Stomach smooth muscle (tissue), 2 donors: ENCODE measurements around the gene DPYD.

Source experiments
- H3K27ac ChIP-seq: one replicate; pipeline ENCODE4 v1.7.0; 2013; ENCODE audit warnings: mild to moderate bottlenecking, low read length, inconsistent platforms
- H3K27me3 ChIP-seq, 2 donors: one replicate each; pipeline ENCODE4 v1.7.0; 2013; ENCODE audit warnings: low read length in 2 of 2; ENCODE audit not compliant: insufficient read depth in 2 of 2, control insufficient read depth in 1 of 2
- H3K36me3 ChIP-seq, 2 donors: one replicate each; pipeline ENCODE4 v1.7.0; 2013; ENCODE audit warnings: low read length in 2 of 2; ENCODE audit not compliant: control insufficient read depth in 2 of 2, insufficient read depth in 2 of 2
- H3K4me1 ChIP-seq: one replicate; pipeline ENCODE4 v1.7.0; 2013; ENCODE audit warnings: low read length; ENCODE audit not compliant: control insufficient read depth, insufficient read depth
- H3K4me3 ChIP-seq, 2 donors: one replicate each; pipeline ENCODE4 v1.7.0; 2013; ENCODE audit warnings: low read length in 2 of 2
- H3K9ac ChIP-seq, 2 donors: one replicate each; pipeline ENCODE4 v1.7.0; 2013; ENCODE audit warnings: low read length in 2 of 2, mild to moderate bottlenecking in 1 of 2
- H3K9me3 ChIP-seq, 2 donors: one replicate each; pipeline ENCODE4 v1.7.0; 2013; ENCODE audit warnings: low read length in 2 of 2; ENCODE audit not compliant: control insufficient read depth in 2 of 2
- donor health status: healthy.
- donor health status: Pancreatic carcinoma.

DPYD gene

GRCh38 chr1:97812076-97812475 lies 108.8 kb downstream of the DPYD start:
- H3K27me3 ChIP-seq = no peaks in the 10 kb centered on the region
- H3K36me3 ChIP-seq = no peaks in the 10 kb centered on the region
- no peak overlapping the region for H3K4me3 ChIP-seq
- no peak overlapping the region for H3K9ac ChIP-seq
- no peaks in the 10 kb centered on the region for H3K4me1 ChIP-seq
- H3K27ac ChIP-seq = no peak overlapping the region
- no peaks in the 10 kb centered on the region for H3K9me3 ChIP-seq

DNA sequence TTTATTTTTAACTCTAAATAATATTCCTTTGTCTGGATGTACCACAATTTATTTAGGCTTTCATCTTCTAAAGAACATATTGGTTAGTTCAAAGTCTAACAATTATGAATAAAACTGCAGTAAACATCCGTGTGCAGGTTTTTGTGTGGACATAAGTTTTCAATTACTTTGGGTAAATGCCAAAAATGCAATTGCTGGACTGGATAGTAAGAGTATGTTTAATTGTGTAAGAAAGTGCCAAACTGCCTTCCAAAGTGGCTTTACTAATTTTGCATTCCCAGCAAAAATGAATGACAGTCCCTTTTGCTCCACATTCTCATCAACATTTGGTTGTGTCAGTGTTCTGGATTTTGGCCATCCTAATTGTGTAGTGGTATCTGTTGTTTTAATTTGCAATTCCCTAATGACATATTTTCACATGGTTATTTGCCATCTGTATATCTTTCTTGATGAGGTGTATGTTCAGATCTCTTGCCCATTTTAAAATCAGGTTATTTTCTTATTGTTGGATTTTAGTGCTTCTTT lies 113.8 kb downstream of the DPYD start:
- H3K36me3 ChIP-seq = no peaks in the 10 kb centered on the region
- no peaks in the 10 kb centered on the region for H3K4me1 ChIP-seq

GRCh38 chr1:97806326-97806725 lies 114.5 kb downstream of the DPYD start:
- Histone ChIP-seq H3K4me3 (no peak overlapping the region), H3K9me3 (no peaks in the 10 kb centered on the region), H3K9ac (no peak overlapping the region), H3K27me3 (no peaks in the 10 kb centered on the region), H3K27ac (no peak overlapping the region), H3K4me1 (no peaks in the 10 kb centered on the region), H3K36me3 (no peaks in the 10 kb centered on the region)

More for the DNA sequence above, 113.8 kb downstream of the DPYD start:
- no peak overlapping the region for H3K27ac ChIP-seq
- H3K27me3 ChIP-seq = no peaks in the 10 kb centered on the region
- no peak overlapping the region for H3K9ac ChIP-seq
- no peak overlapping the region for H3K4me3 ChIP-seq
- no peaks in the 10 kb centered on the region for H3K9me3 ChIP-seq

GRCh38 chr1:97805093-97805492 lies 115.7 kb downstream of the DPYD start:
- Histone ChIP-seq H3K9me3 (no peaks in the 10 kb centered on the region), H3K36me3 (no peaks in the 10 kb centered on the region), H3K9ac (no peak overlapping the region), H3K27me3 (no peaks in the 10 kb centered on the region), H3K4me1 (no peaks in the 10 kb centered on the region), H3K4me3 (no peak overlapping the region), H3K27ac (no peak overlapping the region)

DNA sequence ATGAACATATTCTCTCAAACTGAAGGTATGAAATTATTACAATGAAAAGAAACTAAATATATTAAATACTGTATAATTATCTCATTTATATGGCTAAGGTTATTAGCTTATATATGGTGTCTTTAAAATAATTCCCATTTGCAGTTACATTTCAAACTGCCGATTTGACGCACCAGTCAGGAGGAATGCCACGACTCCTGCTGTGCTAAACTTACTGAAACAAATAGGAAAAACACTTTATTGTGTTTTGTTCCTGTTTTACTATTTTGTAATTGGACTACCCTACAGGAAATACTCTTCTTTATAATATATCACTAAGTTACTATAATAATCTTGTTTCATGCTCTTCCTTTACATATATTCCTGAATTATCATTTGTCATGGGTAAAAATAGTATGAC lies 117.8 kb downstream of the DPYD start:
- Histone ChIP-seq H3K9ac (no peak overlapping the region), H3K36me3 (no peaks in the 10 kb centered on the region), H3K27ac (no peak overlapping the region), H3K27me3 (no peaks in the 10 kb centered on the region), H3K4me3 (no peak overlapping the region), H3K9me3 (no peaks in the 10 kb centered on the region), H3K4me1 (no peaks in the 10 kb centered on the region)

DNA sequence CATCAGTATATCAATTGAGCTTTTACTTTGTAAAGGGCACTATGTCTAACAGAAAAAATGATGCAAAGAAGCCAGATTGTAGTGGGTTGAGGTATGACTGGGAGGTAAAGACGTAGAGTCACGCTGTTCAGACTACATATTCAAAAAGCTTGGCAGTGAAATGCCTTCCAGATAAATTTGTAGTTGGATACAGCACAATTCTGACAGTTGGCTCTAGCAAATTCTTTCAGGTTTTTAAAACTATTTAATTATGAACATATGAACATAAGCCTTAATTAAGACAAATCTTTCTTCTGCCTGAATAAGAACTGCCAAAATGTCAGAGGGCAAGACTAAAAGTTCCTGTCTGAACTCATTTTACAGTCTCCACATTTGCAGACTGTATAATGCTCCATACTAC lies 118.8 kb downstream of the DPYD start:
- H3K9me3 ChIP-seq = no peaks in the 10 kb centered on the region
- no peak overlapping the region for H3K27ac ChIP-seq
- H3K4me1 ChIP-seq = no peaks in the 10 kb centered on the region
- H3K4me3 ChIP-seq = no peak overlapping the region
- no peaks in the 10 kb centered on the region for H3K27me3 ChIP-seq
- H3K36me3 ChIP-seq = no peaks in the 10 kb centered on the region
- no peak overlapping the region for H3K9ac ChIP-seq

GRCh38 chr1:97797403-97798183 lies 123.2 kb downstream of the DPYD start:
- no peaks in the 10 kb centered on the region for H3K36me3 ChIP-seq
- no peak overlapping the region for H3K9ac ChIP-seq
- H3K27ac ChIP-seq = no peak overlapping the region
- peak overlapping the region in 1 of 2 donors; percentile 32 for H3K4me3 ChIP-seq
- H3K4me1 ChIP-seq = no peaks in the 10 kb centered on the region
- H3K27me3 ChIP-seq = no peaks in the 10 kb centered on the region
- H3K9me3 ChIP-seq = no peaks in the 10 kb centered on the region

- H3K9ac ChIP-seq = no peak overlapping the region
- no peaks in the 10 kb centered on the region for H3K27me3 ChIP-seq
- no peak overlapping the region for H3K27ac ChIP-seq
Observed at GRCh38 chr1:97796711-97797110, 124.1 kb downstream of the DPYD start.

GRCh38 chr1:97792655-97793054 lies 128.2 kb downstream of the DPYD start:
- Histone ChIP-seq H3K4me3 (no peak overlapping the region), H3K27ac (no peak overlapping the region), H3K9me3 (no peaks in the 10 kb centered on the region), H3K9ac (no peak overlapping the region), H3K4me1 (no peaks in the 10 kb centered on the region), H3K36me3 (no peaks in the 10 kb centered on the region), H3K27me3 (no peaks in the 10 kb centered on the region)

More at GRCh38 chr1:97796711-97797110, 124.1 kb downstream of the DPYD start:
- Histone ChIP-seq H3K36me3 (no peaks in the 10 kb centered on the region), H3K9me3 (no peaks in the 10 kb centered on the region), H3K4me3 (peak overlapping the region in 1 of 2 donors; percentile 32), H3K4me1 (no peaks in the 10 kb centered on the region)

DNA sequence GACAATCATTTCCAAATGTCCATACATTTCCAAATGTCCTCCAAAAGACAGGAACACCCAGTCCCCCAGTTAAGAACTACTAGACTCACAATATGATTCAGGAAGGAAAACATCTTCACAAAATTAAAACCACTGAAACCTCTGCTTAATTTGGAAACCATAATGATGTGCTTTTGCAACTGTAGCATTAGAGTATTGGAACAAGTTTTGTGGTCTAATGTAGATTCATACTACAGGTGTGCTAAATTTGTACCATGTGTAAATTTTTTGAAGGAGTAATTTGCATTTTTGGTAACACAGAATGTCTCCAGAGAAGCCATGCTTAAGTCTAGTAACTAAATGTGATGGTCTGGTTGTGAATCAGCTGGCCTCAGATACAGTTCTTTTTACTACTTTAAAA lies 129.6 kb downstream of the DPYD start:
- H3K4me1 ChIP-seq = no peaks in the 10 kb centered on the region
- H3K4me3 ChIP-seq = no peak overlapping the region
- no peaks in the 10 kb centered on the region for H3K9me3 ChIP-seq
- H3K27ac ChIP-seq = no peak overlapping the region
- H3K27me3 ChIP-seq = no peaks in the 10 kb centered on the region
- H3K9ac ChIP-seq = no peak overlapping the region
- H3K36me3 ChIP-seq = no peaks in the 10 kb centered on the region

DNA sequence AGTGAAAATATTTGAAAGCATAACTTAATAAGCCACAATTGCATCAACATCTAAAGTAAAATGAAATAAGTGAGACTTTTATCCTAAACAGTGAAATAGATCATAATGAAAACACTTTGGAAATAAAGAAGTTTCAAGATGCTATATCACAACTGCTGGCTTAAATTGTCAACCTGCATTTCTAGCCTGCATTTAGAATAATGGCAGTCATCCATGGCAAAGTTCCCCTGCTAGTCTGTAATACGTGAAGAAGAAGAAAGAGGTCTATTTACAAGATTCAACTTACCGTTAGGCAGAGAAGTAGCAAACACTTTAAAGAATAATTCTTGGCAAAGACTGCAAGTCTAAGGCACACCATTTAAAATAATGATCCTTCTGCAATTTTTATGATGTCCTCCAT lies 133.6 kb downstream of the DPYD start:
- H3K4me3 ChIP-seq = no peak overlapping the region
- H3K27ac ChIP-seq = no peak overlapping the region
- H3K27me3 ChIP-seq = no peaks in the 10 kb centered on the region
- H3K9ac ChIP-seq = no peak overlapping the region
- H3K9me3 ChIP-seq = no peaks in the 10 kb centered on the region
- no peaks in the 10 kb centered on the region for H3K4me1 ChIP-seq
- no peaks in the 10 kb centered on the region for H3K36me3 ChIP-seq
